KMS-11 (cell line): ENCODE measurements around the gene SLK.

Source experiments
- H2AFZ ChIP-seq: fragments of 200-600 bp; sonication (generic); 2 replicates; pipeline ENCODE4 v1.6.1; 2016; ENCODE audit warnings: antibody characterized with exemption, mixed run types, low read depth
- H3K27ac ChIP-seq: fragments of 200-600 bp; sonication (generic); 2 replicates; pipeline ENCODE4 v1.6.1; 2016; ENCODE audit warnings: mild to moderate bottlenecking, mixed run types
- H3K27me3 ChIP-seq: fragments of 200-600 bp; sonication (generic); 2 replicates; pipeline ENCODE4 v1.6.1; 2017; ENCODE audit warnings: mild to moderate bottlenecking, low read depth, mixed run types, moderate library complexity; ENCODE audit not compliant: insufficient read depth
- H3K36me3 ChIP-seq: fragments of 200-600 bp; sonication (generic); 2 replicates; pipeline ENCODE4 v1.6.1; 2017; ENCODE audit warnings: mild to moderate bottlenecking, mixed run types; ENCODE audit not compliant: insufficient read depth
- H3K4me1 ChIP-seq: fragments of 200-600 bp; sonication (generic); 2 replicates; pipeline ENCODE4 v1.6.1; 2016; ENCODE audit warnings: mild to moderate bottlenecking, low read depth, mixed run types; ENCODE audit not compliant: poor library complexity, severe bottlenecking
- H3K4me2 ChIP-seq: fragments of 200-600 bp; sonication (generic); 2 replicates; pipeline ENCODE4 v1.7.0; 2016; ENCODE audit warnings: mild to moderate bottlenecking, mixed run types
- H3K4me3 ChIP-seq: fragments of 200-600 bp; sonication (generic); IDR thresholded peaks from 2 replicates; pipeline ENCODE4 v1.6.1; 2017; ENCODE audit warnings: low read depth, low read length, mixed read lengths; ENCODE audit not compliant: insufficient read depth
- H3K79me2 ChIP-seq: fragments of 200-600 bp; sonication (generic); 2 replicates; pipeline ENCODE4 v1.6.1; 2016; ENCODE audit warnings: low read depth, mixed run types; ENCODE audit not compliant: insufficient read depth
- H3K9ac ChIP-seq: fragments of 200-600 bp; sonication (generic); 2 replicates; pipeline ENCODE4 v1.6.1; 2016; ENCODE audit warnings: mild to moderate bottlenecking, mixed run types
- H4K20me1 ChIP-seq: fragments of 200-600 bp; sonication (generic); 2 replicates; pipeline ENCODE4 v1.6.1; 2016; ENCODE audit warnings: mild to moderate bottlenecking, mixed run types; ENCODE audit not compliant: insufficient read depth
- TF ChIP-seq, protein P1 (sequence below): fragments of 200-600 bp; sonication (generic); conservative IDR thresholded peaks from 2 replicates; pipeline ENCODE4 v1.6.1; 2017; ENCODE audit warnings: low read depth, mild to moderate bottlenecking, antibody characterized with exemption, low read length, moderate library complexity, mixed read lengths

The SLK gene

DNA sequence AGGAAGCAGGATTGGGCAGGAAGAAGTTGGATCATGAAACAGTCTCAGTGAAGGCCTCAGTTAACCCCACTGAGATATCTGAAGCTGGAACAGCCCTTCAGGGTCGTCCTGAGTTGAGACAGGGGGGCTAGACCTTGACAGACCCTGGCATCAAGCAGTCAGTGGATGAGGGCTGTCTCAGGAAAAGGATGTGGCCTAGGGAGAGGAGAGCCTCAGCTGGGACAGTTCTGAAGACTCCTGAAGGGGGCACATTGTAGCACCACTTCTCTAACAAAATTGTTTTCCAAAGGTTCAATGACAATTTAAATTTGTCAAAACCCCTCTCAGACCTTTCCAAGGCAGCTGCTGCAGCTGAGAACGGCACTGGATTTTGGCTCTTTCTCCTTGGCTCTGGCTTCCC lies 15.8 kb upstream of the SLK start:
- Histone ChIP-seq H3K4me3 (no peak overlapping the region), H3K4me1 (no peaks in the 10 kb centered on the region), H2AFZ (no peak overlapping the region), H4K20me1 (no peaks in the 10 kb centered on the region), H3K27ac (no peak overlapping the region), H3K27me3 (no peaks in the 10 kb centered on the region), H3K4me2 (no peak overlapping the region), H3K36me3 (no peaks in the 10 kb centered on the region), H3K79me2 (no peaks in the 10 kb centered on the region), H3K9ac (no peak overlapping the region)
- TF ChIP-seq, protein P1, sequence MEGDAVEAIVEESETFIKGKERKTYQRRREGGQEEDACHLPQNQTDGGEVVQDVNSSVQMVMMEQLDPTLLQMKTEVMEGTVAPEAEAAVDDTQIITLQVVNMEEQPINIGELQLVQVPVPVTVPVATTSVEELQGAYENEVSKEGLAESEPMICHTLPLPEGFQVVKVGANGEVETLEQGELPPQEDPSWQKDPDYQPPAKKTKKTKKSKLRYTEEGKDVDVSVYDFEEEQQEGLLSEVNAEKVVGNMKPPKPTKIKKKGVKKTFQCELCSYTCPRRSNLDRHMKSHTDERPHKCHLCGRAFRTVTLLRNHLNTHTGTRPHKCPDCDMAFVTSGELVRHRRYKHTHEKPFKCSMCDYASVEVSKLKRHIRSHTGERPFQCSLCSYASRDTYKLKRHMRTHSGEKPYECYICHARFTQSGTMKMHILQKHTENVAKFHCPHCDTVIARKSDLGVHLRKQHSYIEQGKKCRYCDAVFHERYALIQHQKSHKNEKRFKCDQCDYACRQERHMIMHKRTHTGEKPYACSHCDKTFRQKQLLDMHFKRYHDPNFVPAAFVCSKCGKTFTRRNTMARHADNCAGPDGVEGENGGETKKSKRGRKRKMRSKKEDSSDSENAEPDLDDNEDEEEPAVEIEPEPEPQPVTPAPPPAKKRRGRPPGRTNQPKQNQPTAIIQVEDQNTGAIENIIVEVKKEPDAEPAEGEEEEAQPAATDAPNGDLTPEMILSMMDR: no peak

DNA sequence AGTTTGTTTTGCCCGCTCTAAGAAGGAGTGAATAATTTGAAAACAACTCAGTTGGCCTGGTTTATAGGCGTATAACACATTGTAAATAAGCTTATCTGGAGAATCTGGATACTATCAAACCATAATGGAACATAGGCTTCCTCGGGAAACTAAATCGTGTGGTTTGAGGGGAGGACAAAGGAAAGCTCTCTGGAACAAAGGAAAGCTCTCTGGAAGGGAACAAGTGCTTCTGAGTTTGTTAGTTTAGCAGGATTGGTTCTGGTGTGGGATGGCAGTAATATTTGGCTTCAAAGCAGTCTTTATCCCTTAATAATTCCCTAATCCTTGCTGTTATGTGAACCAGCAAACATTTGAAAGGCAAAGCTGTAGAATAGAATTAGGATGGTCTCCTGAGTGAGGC lies 15.0 kb upstream of the SLK start:
- Histone ChIP-seq H3K36me3 (no peaks in the 10 kb centered on the region), H3K4me1 (no peaks in the 10 kb centered on the region), H3K4me2 (no peak overlapping the region), H2AFZ (no peak overlapping the region), H3K27ac (no peak overlapping the region), H3K4me3 (no peak overlapping the region), H3K27me3 (no peaks in the 10 kb centered on the region), H4K20me1 (no peaks in the 10 kb centered on the region), H3K79me2 (no peaks in the 10 kb centered on the region), H3K9ac (no peak overlapping the region)
- TF ChIP-seq, protein P1: no peak

DNA sequence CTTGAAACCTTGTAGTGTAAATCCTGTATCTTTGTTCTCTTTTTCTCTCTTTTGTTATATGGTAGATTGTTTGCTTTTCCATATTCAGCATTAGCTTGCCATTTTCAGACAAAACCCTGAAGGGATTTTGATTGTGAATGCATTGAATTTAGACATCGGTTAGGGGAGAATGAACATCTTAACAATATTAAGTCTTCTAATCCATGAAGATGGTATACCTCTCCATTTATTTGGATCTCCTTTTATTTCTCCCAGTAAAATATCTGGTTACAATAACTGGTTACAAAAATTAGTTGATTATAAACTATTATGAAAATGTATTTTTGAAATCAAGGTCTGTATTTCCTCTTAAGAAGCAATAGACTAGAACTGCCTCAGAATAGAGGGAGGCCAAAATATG lies 12.4 kb upstream of the SLK start:
- Histone ChIP-seq H3K36me3 (no peaks in the 10 kb centered on the region), H3K27me3 (no peaks in the 10 kb centered on the region), H3K4me1 (no peaks in the 10 kb centered on the region), H3K9ac (no peak overlapping the region), H4K20me1 (no peaks in the 10 kb centered on the region), H2AFZ (no peak overlapping the region), H3K4me2 (no peak overlapping the region), H3K27ac (no peak overlapping the region), H3K79me2 (no peaks in the 10 kb centered on the region), H3K4me3 (no peak overlapping the region)
- TF ChIP-seq, protein P1: no peak

DNA sequence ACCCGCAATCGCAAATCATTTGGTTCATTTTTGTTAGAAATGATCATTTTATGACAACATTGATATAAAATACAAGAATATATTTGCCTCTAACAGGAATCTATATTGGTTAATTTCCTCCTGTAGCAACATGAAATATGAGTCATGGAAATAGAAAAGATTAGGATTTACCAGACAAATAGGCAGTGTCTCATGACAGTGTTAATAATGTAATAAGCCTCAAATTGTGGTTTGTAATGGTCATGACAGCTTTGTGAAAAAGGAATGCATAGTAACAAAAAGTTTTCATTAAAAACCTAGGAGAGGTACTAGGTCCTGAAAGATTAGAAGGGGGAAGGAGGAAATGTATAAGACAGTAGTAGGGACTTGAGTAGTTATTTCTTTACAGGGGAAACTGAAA lies 7.9 kb upstream of the SLK start:
- H3K4me2 ChIP-seq: no peak overlapping the region

More for the DNA sequence above, 7.9 kb upstream of the SLK start:
- Histone ChIP-seq H3K36me3 (no peaks in the 10 kb centered on the region), H3K9ac (no peak overlapping the region), H3K79me2 (no peaks in the 10 kb centered on the region), H2AFZ (no peak overlapping the region), H3K27ac (no peak overlapping the region), H4K20me1 (no peaks in the 10 kb centered on the region), H3K4me1 (no peaks in the 10 kb centered on the region), H3K27me3 (no peaks in the 10 kb centered on the region), H3K4me3 (no peak overlapping the region)
- TF ChIP-seq, protein P1: no peak
